GM10847 (cell line): ENCODE results near the gene ITGB1BP1.

ENCODE experiments used
- POLR2A ChIP-seq: IDR thresholded peaks from 2 replicates; pipeline ENCODE4 v1.6.1; 2011; ENCODE audit not compliant: insufficient read length; ENCODE audit errors: extremely low read depth

Gene ITGB1BP1

GRCh38 chr2:9378433-9379390 lies 44.6 kb downstream of the ITGB1BP1 start:
- no peak for TF ChIP-seq POLR2A

GRCh38 chr2:9377461-9378097 lies 45.7 kb downstream of the ITGB1BP1 start:
- TF ChIP-seq POLR2A, result no peak

GRCh38 chr2:9375857-9376428 lies 47.4 kb downstream of the ITGB1BP1 start:
- TF ChIP-seq POLR2A, result no peak

- TF ChIP-seq POLR2A, result no peak
Measured at GRCh38 chr2:9374071-9374730, 49.1 kb downstream of the ITGB1BP1 start.

GRCh38 chr2:9373476-9373875 lies 49.9 kb downstream of the ITGB1BP1 start:
- no peak for TF ChIP-seq POLR2A

GRCh38 chr2:9373047-9373446 lies 50.3 kb downstream of the ITGB1BP1 start:
- TF ChIP-seq POLR2A, result no peak

GRCh38 chr2:9370746-9371145 lies 52.6 kb downstream of the ITGB1BP1 start:
- TF ChIP-seq POLR2A, result no peak

- no peak for TF ChIP-seq POLR2A
Measured at GRCh38 chr2:9366026-9366425, 57.3 kb downstream of the ITGB1BP1 start.

GRCh38 chr2:9365498-9366019 lies 57.8 kb downstream of the ITGB1BP1 start:
- no peak for TF ChIP-seq POLR2A

GRCh38 chr2:9364791-9365497 lies 58.4 kb downstream of the ITGB1BP1 start:
- TF ChIP-seq POLR2A, result no peak

- TF ChIP-seq POLR2A, result no peak
Measured at GRCh38 chr2:9364373-9364772, 59.0 kb downstream of the ITGB1BP1 start.

- no peak for TF ChIP-seq POLR2A
Measured at GRCh38 chr2:9360701-9361100, 62.6 kb downstream of the ITGB1BP1 start.

GRCh38 chr2:9360110-9360509 lies 63.2 kb downstream of the ITGB1BP1 start:
- no peak for TF ChIP-seq POLR2A

- TF ChIP-seq POLR2A, result no peak
Measured at GRCh38 chr2:9359463-9359862, 63.9 kb downstream of the ITGB1BP1 start.

GRCh38 chr2:9358846-9359245 lies 64.5 kb downstream of the ITGB1BP1 start:
- TF ChIP-seq POLR2A, result no peak
